ENCODE results near the gene OR5B2. TPM values are rescaled to one million over a fixed set of nuclear protein-coding genes. Genes with fewer than 3 reads are reported as not detected.
A peak's percentile ranks its signal among the peaks of the same experiment; 100 is the strongest.

OR5B2 gene
- total RNA-seq, 2 experiments from 2014 or later: not detected

- intact Hi-C loops (cut with DNase I, micrococcal nuclease): no loop called here
- no peaks in the 10 kb centered on the region for H3K4me1 Mint-ChIP-seq (ENCODE audit: low read depth)
Measured at GRCh38 chr11:58392746-58393145, 35.2 kb downstream of the OR5B2 start.

DNA sequence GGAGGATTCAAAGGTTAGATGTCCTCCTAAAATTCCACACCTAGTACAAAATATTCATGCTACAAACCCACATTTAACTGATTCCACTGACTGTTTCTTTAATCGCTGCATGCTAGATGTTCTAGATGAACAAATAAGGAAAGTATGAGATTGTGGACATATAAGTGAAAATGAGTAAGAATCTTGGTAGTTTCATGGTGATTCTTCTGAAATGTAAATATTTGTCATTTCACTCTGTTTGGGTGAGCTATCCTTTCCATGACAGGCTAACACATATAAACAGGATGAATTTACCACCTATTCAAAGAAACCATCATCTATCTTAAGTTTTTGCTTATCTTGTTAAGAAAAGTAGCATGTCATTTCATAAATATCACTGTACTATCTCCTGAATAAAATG, 36.0 kb downstream of the OR5B2 start:
- no peaks in the 10 kb centered on the region for H3K4me1 Mint-ChIP-seq (ENCODE audit: low read depth)
- H3K4me3 Mint-ChIP-seq: no peak overlapping the region
- TF ChIP-seq, protein P1, sequence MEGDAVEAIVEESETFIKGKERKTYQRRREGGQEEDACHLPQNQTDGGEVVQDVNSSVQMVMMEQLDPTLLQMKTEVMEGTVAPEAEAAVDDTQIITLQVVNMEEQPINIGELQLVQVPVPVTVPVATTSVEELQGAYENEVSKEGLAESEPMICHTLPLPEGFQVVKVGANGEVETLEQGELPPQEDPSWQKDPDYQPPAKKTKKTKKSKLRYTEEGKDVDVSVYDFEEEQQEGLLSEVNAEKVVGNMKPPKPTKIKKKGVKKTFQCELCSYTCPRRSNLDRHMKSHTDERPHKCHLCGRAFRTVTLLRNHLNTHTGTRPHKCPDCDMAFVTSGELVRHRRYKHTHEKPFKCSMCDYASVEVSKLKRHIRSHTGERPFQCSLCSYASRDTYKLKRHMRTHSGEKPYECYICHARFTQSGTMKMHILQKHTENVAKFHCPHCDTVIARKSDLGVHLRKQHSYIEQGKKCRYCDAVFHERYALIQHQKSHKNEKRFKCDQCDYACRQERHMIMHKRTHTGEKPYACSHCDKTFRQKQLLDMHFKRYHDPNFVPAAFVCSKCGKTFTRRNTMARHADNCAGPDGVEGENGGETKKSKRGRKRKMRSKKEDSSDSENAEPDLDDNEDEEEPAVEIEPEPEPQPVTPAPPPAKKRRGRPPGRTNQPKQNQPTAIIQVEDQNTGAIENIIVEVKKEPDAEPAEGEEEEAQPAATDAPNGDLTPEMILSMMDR (IDR thresholded peaks at IDR 0.05): no peak
- no peak for DNase-seq
- intact Hi-C loops (cut with DNase I, micrococcal nuclease): no loop called here
- H3K27ac Mint-ChIP-seq: no peak overlapping the region
- no peak overlapping the region for H3K27ac ChIP-seq (ENCODE audit: low read depth in 1 of 2, low read length in 2 of 2)
- ATAC-seq (ENCODE audit: poor library complexity): no peak
- H3K36me3 ChIP-seq (ENCODE audit: insufficient read depth, low read length): no peaks in the 10 kb centered on the region
- no peaks in the 10 kb centered on the region for H3K9me3 Mint-ChIP-seq
- H3K27me3 ChIP-seq (ENCODE audit: control insufficient read depth in 1 of 2, insufficient read depth in 2 of 2, low read length in 2 of 2): peaks cover 0 to 3% of the 10 kb centered on the region in 2 experiments
- peaks cover 5 to 9% of the 10 kb centered on the region in 2 experiments for H3K9me3 ChIP-seq (ENCODE audit: control insufficient read depth in 1 of 2, insufficient read depth in 1 of 2, low read length in 2 of 2)
- H3K4me1 ChIP-seq (ENCODE audit: insufficient read depth, low read length): no peaks in the 10 kb centered on the region
- H3K27me3 Mint-ChIP-seq: no peaks in the 10 kb centered on the region
- ChIA-PET CTCF (no interaction called here), POLR2A (no interaction called here)
- H3K4me3 ChIP-seq (ENCODE audit: low read length): no peak overlapping the region
- no peaks in the 10 kb centered on the region for H3K36me3 Mint-ChIP-seq (ENCODE audit: low read depth)

More at GRCh38 chr11:58392746-58393145, 35.2 kb downstream of the OR5B2 start:
- no peak for ATAC-seq (ENCODE audit: poor library complexity)
- H3K4me3 Mint-ChIP-seq: no peak overlapping the region
- ChIA-PET POLR2A (no interaction called here), CTCF (interaction anchor here (0.6 kb wide), 1 partner anchor 1263 kb away, joined by 3 read pairs; no protein-coding TSS in a partner anchor)
- DNase-seq: no peak
- H3K9me3 Mint-ChIP-seq: no peaks in the 10 kb centered on the region
- H3K27ac ChIP-seq (ENCODE audit: low read depth in 1 of 2, low read length in 2 of 2): no peak overlapping the region
- H3K9me3 ChIP-seq (ENCODE audit: control insufficient read depth in 1 of 2, insufficient read depth in 1 of 2, low read length in 2 of 2): peaks cover 5 to 9% of the 10 kb centered on the region in 2 experiments
- peaks cover 0 to 3% of the 10 kb centered on the region in 2 experiments for H3K27me3 ChIP-seq (ENCODE audit: control insufficient read depth in 1 of 2, insufficient read depth in 2 of 2, low read length in 2 of 2)
- TF ChIP-seq, protein P1 (IDR thresholded peaks at IDR 0.05): no peak
- no peak overlapping the region for H3K4me3 ChIP-seq (ENCODE audit: low read length)
- H3K36me3 ChIP-seq (ENCODE audit: insufficient read depth, low read length): no peaks in the 10 kb centered on the region
- H3K27me3 Mint-ChIP-seq: no peaks in the 10 kb centered on the region
- H3K27ac Mint-ChIP-seq: no peak overlapping the region
- H3K36me3 Mint-ChIP-seq (ENCODE audit: low read depth): no peaks in the 10 kb centered on the region
- H3K4me1 ChIP-seq (ENCODE audit: insufficient read depth, low read length): no peaks in the 10 kb centered on the region

DNA sequence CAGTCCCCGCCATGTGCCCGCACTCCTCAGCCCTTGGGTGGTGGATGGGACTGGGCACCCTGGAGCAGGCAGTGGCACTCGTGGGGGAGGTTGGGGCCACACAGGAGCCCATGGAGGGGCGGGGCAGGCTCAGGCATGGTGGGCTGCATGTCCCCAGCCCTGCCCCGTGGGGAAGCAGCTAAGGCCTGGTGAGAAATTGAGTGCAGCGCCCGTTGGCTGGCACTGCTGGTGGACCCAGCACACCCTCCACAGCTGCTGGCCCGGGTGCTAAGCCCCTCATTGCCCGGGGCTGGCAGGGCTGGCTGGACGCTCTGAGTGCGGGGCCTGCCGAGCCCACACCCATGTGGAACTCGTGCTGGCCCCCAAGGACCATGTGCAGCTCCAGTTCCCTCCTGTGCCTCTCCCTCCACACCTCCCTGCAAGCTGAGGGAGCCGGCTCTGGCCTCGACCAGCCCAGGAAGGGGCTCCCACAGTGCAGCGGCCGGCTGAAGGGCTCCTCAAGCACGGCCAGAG, 37.3 kb downstream of the OR5B2 start:
- peaks cover 0 to 3% of the 10 kb centered on the region in 2 experiments for H3K27me3 ChIP-seq (ENCODE audit: control insufficient read depth in 1 of 2, insufficient read depth in 2 of 2, low read length in 2 of 2)
- peaks cover 5 to 9% of the 10 kb centered on the region in 2 experiments for H3K9me3 ChIP-seq (ENCODE audit: control insufficient read depth in 1 of 2, insufficient read depth in 1 of 2, low read length in 2 of 2)
- no peak overlapping the region for H3K4me3 Mint-ChIP-seq
- H3K36me3 ChIP-seq (ENCODE audit: insufficient read depth, low read length): no peaks in the 10 kb centered on the region
- TF ChIP-seq, protein P1 (IDR thresholded peaks at IDR 0.05): no peak
- DNase-seq (peak in 1 of 14 experiments; percentile 2), ATAC-seq (ENCODE audit: poor library complexity) (no peak)
- H3K36me3 Mint-ChIP-seq (ENCODE audit: low read depth): no peaks in the 10 kb centered on the region
- H3K27ac Mint-ChIP-seq: no peak overlapping the region
- intact Hi-C loops (cut with DNase I, micrococcal nuclease): no loop called here
- POLR2A ChIA-PET: no interaction called here
- H3K4me1 ChIP-seq (ENCODE audit: insufficient read depth, low read length): no peaks in the 10 kb centered on the region
- H3K4me1 Mint-ChIP-seq (ENCODE audit: low read depth): no peaks in the 10 kb centered on the region
- H3K27ac ChIP-seq (ENCODE audit: low read depth in 1 of 2, low read length in 2 of 2): no peak overlapping the region
- CTCF ChIA-PET: no interaction called here
- no peaks in the 10 kb centered on the region for H3K27me3 Mint-ChIP-seq
- no peaks in the 10 kb centered on the region for H3K9me3 Mint-ChIP-seq
- no peak overlapping the region for H3K4me3 ChIP-seq (ENCODE audit: low read length)

Other genes with a start within 250 kb of the OR5B2 start
- not detected for gene OR9Q2, start 239.1 kb downstream of the OR5B2 start, total RNA-seq
- gene OR1S2, start 224.0 kb downstream of the OR5B2 start, total RNA-seq: not detected
- not detected for gene OR1S1, start 215.4 kb downstream of the OR5B2 start, total RNA-seq
- gene OR10Q1, start 199.2 kb downstream of the OR5B2 start, total RNA-seq: not detected
- gene OR10W1, start 159.9 kb downstream of the OR5B2 start, total RNA-seq: not detected
- gene OR5B17, start 69.1 kb downstream of the OR5B2 start, total RNA-seq: not detected
- gene OR5B3, start 21.2 kb downstream of the OR5B2 start, total RNA-seq: not detected
- not detected for gene OR5B12, start 14.1 kb upstream of the OR5B2 start, total RNA-seq
- not detected for gene OR5B21, start 80.0 kb upstream of the OR5B2 start, total RNA-seq
- 10 to 100 TPM; 35.5 to 36.3 TPM for gene LPXN, start 147.7 kb upstream of the OR5B2 start, total RNA-seq
- gene ZFP91, start 150.9 kb upstream of the OR5B2 start, total RNA-seq: 10 to 100 TPM; 46.5 to 46.7 TPM
- 1 to 10 TPM; 3.1 to 3.9 TPM for gene CNTF, start 194.5 kb upstream of the OR5B2 start, total RNA-seq